H1 (cell line): ENCODE data around the gene CSF1. TPM values are rescaled to one million over a fixed set of nuclear protein-coding genes. Genes with fewer than 3 reads are reported as not detected.

Experiments
- BCL11A ChIP-seq, 2 experiments: IDR thresholded peaks; one replicate each; pipeline ENCODE4 v1.6.1; 2011; ENCODE audit warnings: low read depth in 2 of 2, low read length in 2 of 2, mild to moderate bottlenecking in 2 of 2
- CHD7 ChIP-seq: fragments of 300-600 bp; sonication (generic); IDR thresholded peaks from 2 replicates; pipeline ENCODE4 v1.7.1; 2012; ENCODE audit warnings: low read length, moderate library complexity, mild to moderate bottlenecking, inconsistent platforms; ENCODE audit not compliant: insufficient replicate concordance
- CTCF ChIP-seq, 3 experiments: IDR thresholded peaks; 1 replicate in 2 of 3; 2 replicates in 1 of 3; pipeline versions ENCODE4 v1.5.1 to v1.6.1; 2011; ENCODE audit warnings: low read length in 3 of 3, mild to moderate bottlenecking in 3 of 3, inconsistent platforms in 2 of 3, low read depth in 1 of 3, moderate library complexity in 1 of 3; ENCODE audit not compliant: insufficient read depth in 1 of 3; ENCODE audit errors: control extremely low read depth in 1 of 3
- MAX ChIP-seq: IDR thresholded peaks from 2 replicates; pipeline ENCODE4 v1.6.1; 2012; ENCODE audit warnings: inconsistent platforms
- RAD21 ChIP-seq, 2 experiments: IDR thresholded peaks in 1 of 2; conservative IDR thresholded peaks in 1 of 2; 2 replicates each; pipeline ENCODE4 v1.6.1; 2011; ENCODE audit warnings: low read depth in 2 of 2, low read length in 2 of 2, improper control_type of control experiment in 1 of 2, inconsistent platforms in 1 of 2, mild to moderate bottlenecking in 1 of 2, moderate library complexity in 1 of 2
- TCF12 ChIP-seq: IDR thresholded peaks from 2 replicates; pipeline ENCODE4 v1.6.1; 2011; ENCODE audit warnings: low read depth, mild to moderate bottlenecking, low read length
- polyA plus RNA-seq, 7 experiments: library from polyadenylated mRNA; depleted of rRNA in 3 of 7; stranded (reverse) in 5 of 7; unstranded in 2 of 7; fragments of >200 nt in 5 of 7; fragments of 200-250 nt in 2 of 7; gene quantifications; 1 replicate in 5 of 7; 2 replicates in 1 of 7; 4 replicates in 1 of 7; pipeline versions ENCODE4 v1.2.1 to v1.2.3, GENCODE V29; 2011 to 2013; ENCODE audit warnings: missing spikeins in 2 of 7, mixed read lengths in 2 of 7
- total RNA-seq: library from RNA; stranded (reverse); fragmentation: NEBNext Ultra II Directional; extraction: Animal tissue kit (Norgen Biotek cat#: 25700); gene quantifications from 2 replicates; pipeline ENCODE4 v1.2.1, GENCODE V29; 2021

CSF1 gene
- total and polyA plus RNA-seq, 2 of the 8 experiments (the other 6 are each of a cell fraction or from before 2014, with no cell fraction given) = 3.3 to 5.4 TPM

- TF ChIP-seq CTCF (IDR thresholded peaks at IDR 0.05; ENCODE audit: control extremely low read depth in 1 of 3, insufficient read depth in 1 of 3, low read depth in 1 of 3, low read length in 3 of 3) (no peak), TCF12 (0 out of 2 replicates have a peak, but pooled peaks have one; percentile 42), CHD7 (no peak), MAX (no peak), BCL11A (IDR thresholded peaks at IDR 0.05; ENCODE audit: low read depth in 2 of 2, low read length in 2 of 2) (no peak), RAD21 (IDR thresholded peaks at IDR 0.05 in 1 of 2, conservative IDR thresholded peaks at IDR 0.05 in 1 of 2; ENCODE audit: low read depth in 2 of 2, low read length in 2 of 2) (no peak)
Measured at GRCh38 chr1:109959974-109960744, 49.5 kb downstream of the CSF1 start (continued).
